ENCODE results near the gene SOX18.
"Not testable (repeated sequence)": the region's sequence is repeated elsewhere in the genome, so short reads cannot be mapped to it uniquely, and the experiment has no call there.

The SOX18 gene

GRCh38 chr20:64049060-64049877, at the start of gene SOX18:
Gene SOX18 (minus strand): TSS chr20:64049639. CDS start chr20:64049516, 123 bp downstream.
- no peak for DNase-seq

- no peak for DNase-seq
These were observed 49.1 kb upstream of the SOX18 start for GRCh38 chr20:64098471-64099013.

- no peak for DNase-seq
These were observed 47.1 kb upstream of the SOX18 start for GRCh38 chr20:64096535-64096934.

- DNase-seq = no peak
These were observed 46.5 kb upstream of the SOX18 start for GRCh38 chr20:64095927-64096326.

GRCh38 chr20:64095455-64095854, 46.0 kb upstream of the SOX18 start:
- no peak for DNase-seq

GRCh38 chr20:64093013-64093503, 43.6 kb upstream of the SOX18 start:
- DNase-seq = no peak

GRCh38 chr20:64092258-64093012, 43.0 kb upstream of the SOX18 start:
- DNase-seq = no peak

GRCh38 chr20:64091770-64092169, 42.3 kb upstream of the SOX18 start:
- DNase-seq = no peak

- no peak for DNase-seq
These were observed 41.9 kb upstream of the SOX18 start for GRCh38 chr20:64091340-64091739.

- no peak for DNase-seq
These were observed 40.7 kb upstream of the SOX18 start for GRCh38 chr20:64090165-64090564.

GRCh38 chr20:64088586-64088985, 39.1 kb upstream of the SOX18 start:
- not testable (repeated sequence) for DNase-seq

- not testable (repeated sequence) for DNase-seq
These were observed 37.9 kb upstream of the SOX18 start for GRCh38 chr20:64087226-64087825.

GRCh38 chr20:64086801-64087200, 37.4 kb upstream of the SOX18 start:
- DNase-seq = no peak

GRCh38 chr20:64084685-64085152, 35.3 kb upstream of the SOX18 start:
- no peak for DNase-seq

- DNase-seq = no peak
These were observed 34.6 kb upstream of the SOX18 start, which contains the start of gene LKAAEAR1 for GRCh38 chr20:64083804-64084684. Gene LKAAEAR1 (minus strand): TSS chr20:64084398. CDS start chr20:64084219, 179 bp downstream.

- peak; percentile 46 for DNase-seq
These were observed 34.0 kb upstream of the SOX18 start for GRCh38 chr20:64083378-64083803.

GRCh38 chr20:64082820-64083377, 33.5 kb upstream of the SOX18 start:
- DNase-seq = no peak

- DNase-seq = peak; percentile 53
These were observed 32.8 kb upstream of the SOX18 start for GRCh38 chr20:64082126-64082731.

GRCh38 chr20:64081624-64081964, 32.2 kb upstream of the SOX18 start:
- no peak for DNase-seq

- no peak for DNase-seq
These were observed 31.6 kb upstream of the SOX18 start for GRCh38 chr20:64080813-64081623.

Data from GF-D8 (cell line).